GM12801 (cell line): ENCODE results near the gene TMEM144.

Experiments used
- CTCF ChIP-seq: IDR thresholded peaks from one replicate; pipeline ENCODE4 v1.5.1; 2011; ENCODE audit warnings: control low read depth; ENCODE audit not compliant: insufficient read length; ENCODE audit errors: extremely low read depth

Gene TMEM144

GRCh38 chr4:158217763-158218162, 7.5 kb downstream of the TMEM144 start:
- no peak for TF ChIP-seq CTCF

- TF ChIP-seq CTCF: no peak
Measured at GRCh38 chr4:158219623-158220022, 9.3 kb downstream of the TMEM144 start.

- TF ChIP-seq CTCF: no peak
Measured at GRCh38 chr4:158229768-158230167, 19.5 kb downstream of the TMEM144 start.

GRCh38 chr4:158234671-158235070, 24.4 kb downstream of the TMEM144 start:
- no peak for TF ChIP-seq CTCF

GRCh38 chr4:158236304-158237030, 26.2 kb downstream of the TMEM144 start:
- TF ChIP-seq CTCF: no peak

GRCh38 chr4:158238575-158238974, 28.3 kb downstream of the TMEM144 start:
- no peak for TF ChIP-seq CTCF

- no peak for TF ChIP-seq CTCF
Measured at GRCh38 chr4:158239196-158239595, 28.9 kb downstream of the TMEM144 start.
